Astrocyte (in vitro differentiated cells and primary cell): ENCODE data around the gene AK8. TPM values are rescaled to one million over a fixed set of nuclear protein-coding genes. Genes with fewer than 3 reads are reported as not detected.

Source experiments
- DNase-seq: peaks from one replicate; pipeline ENCODE4 v3.0.0-alpha.2; 2010; ENCODE audit warnings: low read depth
- FAIRE-seq: peaks from 2 replicates; lab custom pipeline; 2011; peaks lifted over from hg19 to GRCh38; lab: Jason Lieb, UNC
- H2AFZ ChIP-seq: 2 replicates; pipeline ENCODE4 v1.6.0; 2012; ENCODE audit warnings: low read depth, low read length, inconsistent platforms
- H3K27ac ChIP-seq: 2 replicates; pipeline ENCODE4 v1.5.1; 2011; ENCODE audit warnings: low read depth, low read length, inconsistent platforms
- H3K27me3 ChIP-seq: 2 replicates; pipeline ENCODE4 v1.6.0; 2011; ENCODE audit warnings: low read length, inconsistent platforms; ENCODE audit not compliant: insufficient read depth
- H3K36me3 ChIP-seq: 2 replicates; pipeline ENCODE4 v1.5.1; 2011; ENCODE audit warnings: low read length, inconsistent platforms; ENCODE audit not compliant: insufficient read depth
- H3K4me1 ChIP-seq: 2 replicates; pipeline ENCODE4 v1.5.1; 2011; ENCODE audit warnings: low read length, inconsistent platforms; ENCODE audit not compliant: insufficient read depth
- H3K4me2 ChIP-seq: 2 replicates; pipeline ENCODE4 v1.6.0; 2012; ENCODE audit warnings: low read length, inconsistent platforms
- H3K4me3 ChIP-seq: 2 replicates; pipeline ENCODE4 v1.5.1; 2011; ENCODE audit warnings: low read depth, mild to moderate bottlenecking, low read length, inconsistent platforms; ENCODE audit not compliant: insufficient read depth
- H3K79me2 ChIP-seq: 2 replicates; pipeline ENCODE4 v1.6.0; 2012; ENCODE audit warnings: mild to moderate bottlenecking, low read length, inconsistent platforms; ENCODE audit not compliant: insufficient read depth
- H3K9ac ChIP-seq: 2 replicates; pipeline ENCODE4 v1.6.0; 2012; ENCODE audit warnings: mild to moderate bottlenecking, low read length, inconsistent platforms
- H3K9me3 ChIP-seq: 2 replicates; pipeline ENCODE4 v1.5.1; 2012; ENCODE audit warnings: low read depth, mild to moderate bottlenecking, low read length, inconsistent platforms; ENCODE audit not compliant: insufficient read depth
- H4K20me1 ChIP-seq: 2 replicates; pipeline ENCODE4 v1.6.0; 2012; ENCODE audit warnings: low read length, inconsistent platforms; ENCODE audit not compliant: insufficient read depth
- H3K27ac Mint-ChIP-seq: one replicate; pipeline ENCODE4 v1.8.0; 2021; ENCODE audit warnings: mild to moderate bottlenecking, mixed read lengths; ENCODE audit not compliant: unreplicated experiment
- H3K27me3 Mint-ChIP-seq: one replicate; pipeline ENCODE4 v1.8.0; 2021; ENCODE audit warnings: low read depth, mixed read lengths; ENCODE audit not compliant: unreplicated experiment
- H3K36me3 Mint-ChIP-seq: one replicate; pipeline ENCODE4 v1.8.0; 2021; ENCODE audit warnings: low read depth, mixed read lengths; ENCODE audit not compliant: unreplicated experiment
- H3K4me1 Mint-ChIP-seq: one replicate; pipeline ENCODE4 v1.8.0; 2021; ENCODE audit warnings: low read depth, mixed read lengths; ENCODE audit not compliant: unreplicated experiment
- H3K4me3 Mint-ChIP-seq: one replicate; pipeline ENCODE4 v1.8.0; 2021; ENCODE audit warnings: mild to moderate bottlenecking, moderate library complexity, mixed read lengths; ENCODE audit not compliant: unreplicated experiment
- H3K9me3 Mint-ChIP-seq: one replicate; pipeline ENCODE4 v1.8.0; 2021; ENCODE audit warnings: mild to moderate bottlenecking, mixed read lengths; ENCODE audit not compliant: unreplicated experiment
- CTCF ChIP-seq: IDR thresholded peaks from 2 replicates; pipeline ENCODE4 v1.5.1; 2011; ENCODE audit warnings: low read depth, mild to moderate bottlenecking, inconsistent platforms, low read length, moderate library complexity; ENCODE audit not compliant: insufficient read depth
- EZH2 ChIP-seq: IDR thresholded peaks from 2 replicates; pipeline ENCODE4 v1.6.1; 2012; ENCODE audit warnings: mild to moderate bottlenecking, low read length, inconsistent platforms; ENCODE audit not compliant: insufficient read depth
- total RNA-seq: library from RNA; stranded (reverse); gene quantifications from 2 replicates; pipeline ENCODE4 v1.2.1, GENCODE V29; 2021

Gene AK8
- total RNA-seq, 1 donor from 2014 or later: 0.27 TPM

DNA sequence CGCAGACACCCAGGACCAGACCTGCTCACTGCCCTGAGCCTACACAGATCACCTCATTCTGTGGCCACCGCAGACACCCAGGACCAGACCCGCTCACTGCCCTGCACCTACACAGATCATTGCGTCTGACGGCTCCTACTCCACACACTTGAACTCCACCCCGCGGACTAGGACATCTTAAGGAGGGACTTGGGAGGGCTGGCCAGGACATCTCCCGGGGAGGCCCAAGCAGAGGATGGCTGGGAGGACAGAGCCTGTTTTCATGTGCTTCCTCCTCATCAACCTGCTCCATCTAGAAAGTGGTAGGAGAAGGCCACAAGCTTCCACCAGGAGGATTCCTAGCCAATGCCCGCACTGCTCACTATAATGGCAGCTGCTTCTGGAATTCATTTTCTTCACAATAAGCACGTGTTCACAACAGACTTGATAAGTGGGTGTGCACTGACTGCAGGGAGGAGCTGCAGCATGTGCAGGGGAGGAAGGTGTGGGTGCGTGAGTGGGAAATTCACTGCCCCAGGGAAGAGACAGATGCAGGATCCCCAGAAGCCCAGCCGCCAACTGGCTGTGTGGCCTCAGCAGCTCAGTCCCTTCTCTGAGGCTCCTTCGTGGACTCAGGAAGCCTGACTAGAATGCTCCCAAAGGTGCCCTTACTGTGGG lies 64.8 kb downstream of the AK8 start:
- TF ChIP-seq EZH2 (no peak), CTCF (no peak)
- Mint-ChIP-seq H3K4me1 (peaks cover 3% of the 10 kb centered on the region), H3K36me3 (peaks cover 3% of the 10 kb centered on the region), H3K27ac (no peak overlapping the region), H3K4me3 (no peak overlapping the region), H3K9me3 (no peaks in the 10 kb centered on the region), H3K27me3 (peaks cover 34% of the 10 kb centered on the region)
- FAIRE-seq: no peak
- no peaks in the 10 kb centered on the region for H4K20me1 ChIP-seq
- H3K27me3 ChIP-seq: peaks cover 37% of the 10 kb centered on the region
- H3K4me1 ChIP-seq: no peaks in the 10 kb centered on the region
- DNase-seq: no peak
- H3K9ac ChIP-seq: no peak overlapping the region
- no peaks in the 10 kb centered on the region for H3K79me2 ChIP-seq
- no peaks in the 10 kb centered on the region for H3K9me3 ChIP-seq
- H3K36me3 ChIP-seq: no peaks in the 10 kb centered on the region
- H3K27ac ChIP-seq: no peak overlapping the region
- no peak overlapping the region for H3K4me3 ChIP-seq
- H3K4me2 ChIP-seq: no peak overlapping the region
- no peak overlapping the region for H2AFZ ChIP-seq

DNA sequence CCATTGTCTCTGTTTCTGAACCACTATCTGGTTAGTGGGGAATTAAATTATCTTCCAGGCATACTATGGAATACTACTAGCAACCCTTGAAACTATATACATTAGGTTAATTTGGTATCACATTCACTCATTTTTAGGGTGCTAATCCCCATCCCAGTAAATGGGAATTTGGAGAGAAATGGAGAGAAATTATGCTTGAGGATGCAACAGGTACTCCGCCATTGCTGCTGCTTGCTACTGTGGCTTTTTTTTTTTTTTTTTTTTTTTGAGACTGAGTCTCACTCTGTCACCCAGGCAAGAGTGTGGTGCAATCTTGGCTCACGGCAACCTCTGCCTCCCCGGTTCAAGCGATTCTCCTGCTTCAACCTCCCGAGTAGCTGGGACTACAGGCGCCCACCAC lies 66.1 kb downstream of the AK8 start:
- no peak for DNase-seq
- Histone ChIP-seq H4K20me1 (no peaks in the 10 kb centered on the region), H3K79me2 (no peaks in the 10 kb centered on the region), H3K27ac (no peak overlapping the region), H3K9ac (no peak overlapping the region), H3K4me3 (no peak overlapping the region), H3K4me1 (no peaks in the 10 kb centered on the region), H2AFZ (no peak overlapping the region), H3K9me3 (no peaks in the 10 kb centered on the region), H3K27me3 (peaks cover 37% of the 10 kb centered on the region), H3K4me2 (no peak overlapping the region), H3K36me3 (no peaks in the 10 kb centered on the region)
- Mint-ChIP-seq H3K27me3 (peaks cover 31% of the 10 kb centered on the region), H3K36me3 (peaks cover 3% of the 10 kb centered on the region), H3K4me1 (peaks cover 3% of the 10 kb centered on the region), H3K9me3 (no peaks in the 10 kb centered on the region), H3K27ac (no peak overlapping the region), H3K4me3 (no peak overlapping the region)
- no peak for TF ChIP-seq EZH2
- no peak for TF ChIP-seq CTCF
- no peak for FAIRE-seq

DNA sequence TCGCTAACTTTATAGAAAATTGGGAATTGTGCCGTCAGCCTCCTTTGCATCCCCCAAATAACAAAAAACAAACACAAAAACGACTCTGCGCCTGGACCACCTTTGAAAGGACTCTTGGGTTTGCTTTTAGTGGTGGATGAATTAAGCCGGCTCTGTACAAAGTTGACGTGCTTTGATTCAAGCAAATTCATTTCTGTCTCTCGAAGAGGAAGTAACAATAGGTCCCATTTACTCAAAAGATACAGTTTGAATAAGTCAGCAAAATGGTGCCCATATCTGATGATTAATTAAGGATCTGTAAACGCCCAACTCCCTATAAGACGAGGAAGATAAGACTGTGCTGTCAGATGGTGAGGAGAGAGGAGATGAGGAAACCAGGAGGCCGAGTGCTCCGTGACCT lies 67.8 kb downstream of the AK8 start:
- peaks cover 3% of the 10 kb centered on the region for H3K36me3 Mint-ChIP-seq
- H3K4me3 Mint-ChIP-seq: no peak overlapping the region
- no peak overlapping the region for H3K27ac Mint-ChIP-seq
- no peaks in the 10 kb centered on the region for H3K9me3 ChIP-seq
- peaks cover 6% of the 10 kb centered on the region for H3K4me1 Mint-ChIP-seq
- TF ChIP-seq EZH2: no peak
- no peak for TF ChIP-seq CTCF
- no peak overlapping the region for H3K27ac ChIP-seq
- peaks cover 42% of the 10 kb centered on the region for H3K27me3 ChIP-seq
- DNase-seq (no peak), FAIRE-seq (no peak)
- no peak overlapping the region for H2AFZ ChIP-seq
- H4K20me1 ChIP-seq: no peaks in the 10 kb centered on the region
- no peak overlapping the region for H3K4me2 ChIP-seq
- peaks cover 26% of the 10 kb centered on the region for H3K27me3 Mint-ChIP-seq
- H3K36me3 ChIP-seq: no peaks in the 10 kb centered on the region
- no peaks in the 10 kb centered on the region for H3K4me1 ChIP-seq
- H3K4me3 ChIP-seq: no peak overlapping the region
- H3K9ac ChIP-seq: no peak overlapping the region
- H3K9me3 Mint-ChIP-seq: no peaks in the 10 kb centered on the region
- no peaks in the 10 kb centered on the region for H3K79me2 ChIP-seq
